Activated T-cell treated with anti-CD3 and anti-CD28 coated beads for 48 hours (primary cell): ENCODE data around the gene AFAP1L2.

Source experiments
- DNase-seq: peaks from one replicate; pipeline ENCODE4 v3.0.0-alpha.2; 2020; ENCODE audit warnings: low read depth

The AFAP1L2 gene

DNA sequence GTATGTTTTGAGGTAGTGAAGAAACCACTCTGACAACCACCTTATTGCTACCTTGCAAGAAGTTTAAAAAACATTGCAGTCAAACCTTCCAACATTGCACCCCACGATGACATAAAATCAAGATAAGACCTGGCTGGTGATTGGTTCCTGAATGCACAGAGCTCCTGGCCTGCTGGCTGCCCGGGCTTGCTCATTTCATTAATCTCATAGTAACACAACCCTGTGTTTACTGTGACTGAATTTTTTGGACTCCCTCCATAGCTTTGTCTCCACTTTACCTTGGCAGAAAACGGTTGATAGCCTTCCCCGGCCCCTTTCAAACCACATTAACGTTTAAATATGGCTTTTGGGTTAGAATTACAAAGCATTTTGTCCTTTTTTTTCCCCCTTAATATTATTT lies 137.8 kb downstream of the AFAP1L2 start:
- no peak for DNase-seq

DNA sequence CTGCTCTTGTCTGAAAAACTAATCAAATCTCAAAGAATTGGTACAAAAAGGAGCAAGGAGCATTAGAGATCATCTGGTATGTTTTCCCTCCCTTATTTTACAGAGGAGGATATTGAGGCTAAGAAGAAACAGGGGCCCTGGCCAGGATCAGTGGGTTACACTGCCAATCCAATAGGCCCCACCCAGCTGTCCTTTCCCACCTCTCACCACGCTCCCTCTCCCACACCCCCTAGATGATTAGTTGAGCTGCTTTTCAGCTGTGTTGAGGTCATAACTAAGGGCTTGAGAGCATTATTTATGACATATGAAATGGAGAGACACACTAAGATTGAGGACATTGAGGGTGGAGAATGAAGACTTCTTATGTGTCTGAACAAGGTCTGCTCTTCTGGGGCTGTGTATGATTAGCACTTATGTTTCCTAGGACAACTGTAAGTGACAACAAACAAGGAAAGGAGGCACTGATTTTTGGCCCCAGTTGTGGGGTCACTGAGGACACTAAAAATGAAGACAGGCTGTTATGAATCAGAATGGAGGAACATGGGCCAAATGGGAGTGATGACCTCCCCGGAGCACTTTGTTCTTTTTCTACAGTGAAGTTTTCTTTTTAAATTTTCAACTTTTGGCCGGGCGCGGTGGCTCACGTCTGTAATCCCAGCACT lies 138.8 kb downstream of the AFAP1L2 start:
- DNase-seq = no peak

DNA sequence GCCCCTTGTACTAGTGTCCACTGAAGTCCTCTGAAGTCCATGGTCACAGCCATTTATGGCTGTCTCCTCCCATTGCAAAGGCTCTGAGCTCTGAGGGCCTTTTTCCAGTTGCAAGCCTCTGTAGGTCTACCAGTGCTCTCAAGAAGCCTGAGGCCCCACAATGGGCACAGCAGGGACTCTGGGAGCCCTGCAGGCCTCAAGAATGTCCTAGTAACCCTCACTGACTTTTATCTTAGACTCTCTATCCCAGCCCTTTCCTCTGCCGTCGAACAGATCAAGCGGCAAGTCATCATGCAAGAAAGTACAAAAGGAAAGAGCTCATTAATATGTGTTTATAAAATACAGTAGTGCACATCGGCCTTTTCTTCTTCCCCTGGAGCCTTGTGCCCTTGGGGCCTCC lies 141.8 kb downstream of the AFAP1L2 start:
- no peak for DNase-seq

DNA sequence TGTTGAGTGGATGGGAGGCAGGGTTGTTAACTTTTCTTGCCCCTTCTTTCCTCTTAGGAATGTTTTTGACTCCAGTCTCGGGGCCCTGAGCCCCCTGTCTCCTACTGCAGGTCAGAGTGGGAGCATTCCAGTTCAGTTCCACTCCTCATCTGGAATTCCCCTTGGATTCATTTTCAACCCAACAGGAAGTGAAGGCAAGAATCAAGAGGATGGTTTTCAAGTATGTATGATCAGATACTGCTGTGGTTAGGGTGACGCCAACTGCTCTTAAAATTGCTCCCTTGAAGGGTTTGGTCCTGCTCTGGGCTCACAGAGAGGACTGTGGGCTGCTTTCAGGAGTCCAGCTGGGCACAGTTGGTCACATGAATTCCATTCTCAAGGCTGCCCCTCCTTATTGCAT lies 143.2 kb downstream of the AFAP1L2 start:
- DNase-seq = no peak

DNA sequence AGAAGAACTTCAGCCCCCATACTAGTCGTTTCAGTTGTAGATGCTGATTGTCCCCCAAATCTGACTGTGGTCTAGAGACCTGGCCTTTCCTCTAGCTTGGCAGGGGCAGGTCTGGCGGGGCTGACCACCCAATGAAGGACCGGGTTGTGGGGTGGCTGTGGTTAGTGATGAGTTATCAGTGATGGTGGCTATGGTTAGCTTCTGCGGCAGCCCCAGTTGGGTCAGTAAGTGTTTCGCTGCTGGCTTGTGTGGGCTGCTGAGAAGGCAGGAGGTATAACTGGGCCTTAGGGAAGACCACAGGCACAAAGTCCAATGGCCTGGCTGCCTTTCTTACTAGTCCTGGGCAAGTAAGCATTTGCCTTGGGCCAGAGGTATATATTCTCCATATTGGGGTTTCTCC lies 143.9 kb downstream of the AFAP1L2 start:
- DNase-seq = no peak

DNA sequence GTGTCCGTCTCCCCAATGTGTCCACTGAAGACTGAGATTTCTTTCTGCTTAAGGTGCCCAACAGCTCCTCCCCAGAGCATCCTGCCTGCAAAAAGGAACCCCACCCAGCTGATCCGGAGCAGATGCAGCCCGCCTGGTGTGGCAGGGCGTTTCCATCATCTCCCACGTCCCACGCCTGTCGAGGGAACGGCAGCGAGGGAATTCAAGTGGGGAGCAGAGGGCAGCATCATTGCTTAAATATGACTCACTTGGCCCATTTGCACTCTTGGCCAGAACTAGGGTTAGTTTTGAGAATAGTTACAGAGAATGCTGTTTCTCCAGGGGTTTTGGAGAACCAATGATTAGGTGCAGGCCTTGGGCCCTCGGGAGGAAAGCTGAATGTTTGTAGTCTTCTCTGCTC lies 144.5 kb downstream of the AFAP1L2 start:
- no peak for DNase-seq

DNA sequence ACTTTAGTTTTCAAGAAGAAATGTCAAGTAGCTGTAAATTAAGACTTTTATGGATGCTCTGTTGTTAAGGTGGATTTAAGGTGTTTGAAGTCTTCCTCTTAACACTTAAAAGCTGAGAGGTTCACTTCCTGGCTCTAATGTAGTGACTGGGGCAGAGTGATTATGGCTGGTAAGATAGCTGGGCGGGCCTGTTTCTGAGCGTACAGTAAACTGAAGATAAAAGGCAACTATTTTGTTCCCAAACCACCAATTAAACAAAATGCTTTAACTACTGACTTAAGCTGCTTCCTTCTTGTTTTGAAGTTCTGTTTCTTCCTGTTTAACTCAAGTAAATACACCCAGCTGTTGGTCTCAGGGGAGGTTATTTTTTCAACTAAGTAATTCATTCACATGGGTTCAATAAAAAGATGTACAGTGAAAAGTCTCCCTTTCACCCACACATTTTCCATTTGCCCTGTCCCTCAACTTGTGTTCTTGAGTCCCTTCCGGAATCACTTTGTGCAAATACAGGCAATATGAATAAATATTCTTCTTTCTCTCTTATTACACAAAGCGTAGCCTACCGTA lies 145.9 kb downstream of the AFAP1L2 start:
- no peak for DNase-seq

DNA sequence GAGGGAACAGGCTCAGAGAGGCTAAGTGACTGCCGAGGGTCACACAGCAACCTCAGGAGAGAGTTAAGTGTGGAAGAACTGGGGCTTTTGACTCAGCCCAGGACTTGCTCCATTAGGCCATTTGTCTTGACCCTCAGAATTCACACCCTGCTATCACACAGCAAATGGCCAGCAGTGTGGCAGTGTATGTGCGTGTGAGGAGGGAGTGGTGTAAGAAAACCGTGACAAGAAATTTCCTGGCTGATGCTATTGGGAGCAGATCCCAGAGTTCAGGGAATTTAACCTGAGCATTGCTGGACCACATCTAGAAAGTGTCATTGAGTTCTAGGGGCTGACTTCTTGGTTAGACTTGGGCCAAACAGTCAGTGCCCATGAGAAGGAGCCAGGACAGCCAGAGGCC lies 146.8 kb downstream of the AFAP1L2 start:
- DNase-seq = no peak

DNA sequence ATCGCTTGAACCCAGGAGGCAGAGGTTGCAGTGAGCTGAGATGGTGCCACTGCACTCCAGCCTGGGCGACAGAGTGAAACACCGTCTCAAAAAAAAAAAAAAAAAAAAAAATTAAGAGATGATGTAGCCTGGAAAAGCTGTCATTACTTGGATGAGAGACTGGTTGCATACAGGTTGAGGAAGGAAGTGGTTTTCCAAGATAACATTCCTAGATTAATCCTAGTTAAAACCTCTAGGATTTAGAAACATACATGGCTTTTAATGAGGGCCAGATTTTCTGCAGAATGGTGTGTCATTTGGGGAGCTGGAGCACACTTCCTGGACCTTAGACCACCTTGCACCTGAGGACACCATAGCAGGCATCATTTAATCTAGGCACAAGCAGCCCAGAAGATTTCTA lies 147.5 kb downstream of the AFAP1L2 start:
- no peak for DNase-seq

DNA sequence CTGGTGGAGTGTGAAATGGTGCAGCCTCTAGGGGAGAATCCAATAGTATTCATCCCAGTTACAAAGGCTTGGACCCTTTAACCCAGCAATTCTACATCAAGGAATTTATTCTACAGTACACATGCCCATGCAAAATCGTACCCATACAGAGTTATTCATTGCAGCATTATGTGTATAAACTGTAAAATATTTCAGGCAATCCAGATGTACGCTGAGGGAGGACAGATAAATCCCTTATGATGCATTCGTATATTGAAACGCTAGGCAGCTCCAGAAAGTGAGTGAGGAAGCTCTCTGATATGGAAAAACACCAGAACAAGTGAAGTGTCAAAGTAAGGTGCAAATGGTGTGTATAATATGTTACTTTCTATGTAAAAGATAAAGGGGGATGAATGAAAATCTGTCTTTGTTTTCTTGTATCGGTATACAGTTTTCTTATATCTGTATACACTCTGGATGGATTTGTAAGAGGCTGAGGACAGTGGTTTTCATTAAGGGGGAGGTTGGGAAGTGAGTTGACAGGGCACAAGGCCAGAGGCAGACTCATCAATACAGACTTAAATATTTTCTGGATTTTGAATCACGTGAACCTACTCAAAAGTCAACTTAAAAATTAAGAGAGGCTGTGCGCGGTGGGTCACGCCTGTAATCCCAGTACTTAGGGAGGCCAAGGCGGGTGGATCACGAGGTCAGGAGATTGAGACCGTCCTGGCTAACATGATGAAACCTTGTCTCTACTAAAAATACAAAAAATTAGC lies 148.1 kb downstream of the AFAP1L2 start:
- no peak for DNase-seq

DNA sequence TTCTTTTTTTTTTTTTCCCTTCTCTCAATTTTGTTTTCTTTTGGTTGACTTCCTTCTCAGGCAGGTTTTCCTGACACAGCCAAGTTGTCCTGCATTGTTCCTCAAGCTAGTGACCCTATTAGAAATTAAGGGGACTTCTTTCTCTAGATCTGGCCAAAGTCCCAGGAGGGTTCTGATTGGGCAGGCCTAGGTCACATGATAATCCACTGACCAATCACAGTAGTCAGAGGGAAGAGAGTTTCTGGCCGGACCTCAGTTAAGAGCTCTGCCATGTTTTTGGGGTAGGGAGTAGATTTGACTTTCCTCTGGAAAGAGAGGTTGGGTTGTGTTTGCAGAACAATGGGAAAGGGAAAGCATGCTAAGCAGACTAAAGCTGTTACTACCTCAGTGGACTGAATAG lies 149.1 kb downstream of the AFAP1L2 start:
- DNase-seq = no peak

DNA sequence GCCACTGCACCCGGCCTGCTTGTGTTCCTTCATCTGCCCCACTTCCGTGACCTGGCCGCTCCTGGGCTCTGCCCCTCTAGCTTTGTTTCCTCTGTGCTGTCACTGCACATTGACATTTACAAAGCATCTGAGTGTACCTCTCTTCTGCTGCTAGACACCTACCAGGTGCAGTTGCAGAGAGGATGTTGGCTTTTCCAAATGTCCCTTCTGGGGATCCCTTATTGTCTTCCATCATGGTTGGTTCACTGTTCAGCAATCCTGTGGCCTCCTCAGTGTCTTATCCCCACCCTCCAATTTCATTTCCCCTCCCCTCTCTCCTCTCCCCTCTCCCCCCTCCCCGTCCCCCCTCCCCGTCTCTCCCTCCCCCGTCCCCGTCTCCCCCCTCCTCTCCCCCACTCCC lies 151.4 kb downstream of the AFAP1L2 start:
- no peak for DNase-seq

DNA sequence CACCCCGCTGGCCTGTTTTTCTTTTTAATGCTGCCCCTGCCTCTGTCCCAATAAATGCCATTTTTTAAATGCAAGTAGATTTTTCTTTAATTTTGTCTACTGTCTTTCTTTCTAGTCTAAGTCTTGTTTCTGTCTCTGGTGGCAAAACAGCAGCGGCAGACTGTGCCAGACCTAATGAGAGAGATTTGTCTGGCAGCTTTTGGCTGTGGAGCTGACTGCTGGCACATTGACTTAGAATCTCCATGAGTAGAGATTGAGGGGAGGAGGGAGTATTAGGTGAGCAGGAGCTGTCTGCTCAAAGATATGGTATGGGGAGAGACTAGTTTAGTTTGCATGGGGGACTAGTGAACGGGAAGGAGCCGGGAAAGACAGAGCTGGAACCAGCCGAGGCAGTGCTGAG lies 152.2 kb downstream of the AFAP1L2 start:
- no peak for DNase-seq

DNA sequence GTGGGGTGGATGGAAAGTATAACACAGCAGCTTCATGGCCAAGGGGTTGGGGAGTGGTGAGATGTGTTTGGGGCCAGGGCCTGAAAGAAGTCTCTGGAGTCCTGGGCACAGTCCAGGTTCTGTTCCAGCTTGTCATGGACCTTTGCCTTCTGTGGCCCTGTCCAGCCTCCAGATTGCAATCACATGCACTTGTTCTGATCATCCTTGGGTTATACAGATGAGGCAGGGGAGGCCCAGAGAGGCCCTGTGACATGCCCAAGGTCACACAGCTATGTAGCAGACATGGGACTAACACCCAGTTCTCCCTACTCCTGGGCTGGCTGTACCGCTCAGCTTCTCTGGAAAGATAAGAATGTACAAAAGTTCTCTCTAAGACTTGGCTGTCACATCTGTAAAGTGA lies 153.6 kb downstream of the AFAP1L2 start:
- no peak for DNase-seq

DNA sequence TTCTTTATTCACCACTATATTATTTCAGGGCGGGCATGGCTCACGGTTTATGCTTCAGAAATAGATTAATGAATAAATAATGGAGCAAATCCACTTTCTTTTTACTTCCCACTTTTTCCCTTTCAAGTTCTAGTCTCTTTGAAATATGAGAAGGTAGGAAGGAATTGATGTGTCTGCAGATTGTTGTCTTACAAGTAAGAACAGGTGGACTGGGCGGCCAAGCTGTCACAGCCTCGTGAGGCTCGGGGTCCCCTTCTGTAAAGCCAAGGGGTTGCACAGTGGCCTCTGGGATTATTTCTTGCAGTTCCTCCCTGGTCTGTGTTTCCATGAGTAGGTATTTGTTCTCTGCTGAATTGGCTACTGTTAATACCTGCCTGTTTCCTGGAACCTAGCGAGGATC lies 154.1 kb downstream of the AFAP1L2 start:
- no peak for DNase-seq

DNA sequence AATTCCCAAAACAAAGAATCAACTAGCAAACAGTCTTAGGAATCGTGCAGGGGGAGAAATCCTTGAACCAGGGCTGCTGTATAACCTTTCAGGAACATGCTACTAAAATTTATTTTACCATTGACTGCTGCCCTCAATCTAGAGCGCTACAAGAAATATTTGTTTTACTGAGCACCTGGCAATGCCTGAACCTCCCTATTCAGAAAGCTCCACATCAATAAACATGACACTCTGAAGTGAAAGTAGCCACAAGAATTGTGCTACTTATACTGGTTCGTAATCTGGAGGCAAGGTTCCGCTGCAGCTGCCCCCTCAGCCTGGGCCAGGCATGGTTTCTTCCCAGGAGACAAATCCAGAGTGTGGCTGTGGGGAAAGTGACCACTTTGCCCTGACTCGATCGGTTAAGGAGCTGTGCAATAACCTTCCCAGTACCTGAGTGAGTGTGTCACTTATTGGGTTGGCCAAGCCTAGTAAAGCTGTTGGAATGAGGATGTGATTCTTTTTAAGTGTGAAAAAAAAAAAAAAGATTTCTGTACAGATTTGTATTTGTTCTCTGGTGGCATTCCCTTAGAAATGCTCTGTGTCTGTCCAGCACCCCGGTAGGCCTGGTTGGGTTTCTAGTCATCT lies 157.5 kb downstream of the AFAP1L2 start:
- no peak for DNase-seq

DNA sequence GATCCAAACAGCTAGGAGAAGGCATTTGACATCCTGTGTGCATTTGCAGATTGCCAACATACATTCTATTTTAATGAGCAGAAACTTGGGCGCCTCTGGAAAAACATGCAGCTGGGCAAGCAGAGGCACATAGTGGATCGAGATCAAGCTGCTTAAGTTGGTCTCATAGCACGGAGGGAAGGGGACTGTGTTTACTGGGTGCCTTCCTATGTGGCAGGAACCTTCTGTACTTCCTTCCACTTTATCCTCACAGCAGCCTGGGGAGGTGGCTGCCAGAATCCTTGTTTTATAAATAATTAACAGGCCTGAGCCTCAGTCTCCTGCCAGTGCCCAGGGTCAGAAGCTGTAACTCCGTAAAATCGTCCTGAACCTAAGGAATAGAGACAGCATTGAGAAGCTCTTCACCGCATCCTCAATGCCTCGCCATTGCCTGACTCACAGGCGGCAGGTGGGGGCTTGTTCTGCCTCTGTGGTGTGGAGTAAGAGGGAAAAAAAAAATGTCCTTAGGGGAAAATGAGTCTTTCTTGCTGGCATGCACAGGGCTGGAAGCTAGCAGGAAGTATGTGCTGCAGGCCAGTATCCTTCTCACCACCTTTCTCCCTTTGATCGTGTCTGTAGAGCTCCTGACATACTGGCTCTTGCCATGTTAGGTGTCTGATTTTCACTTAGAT lies 159.0 kb downstream of the AFAP1L2 start:
- DNase-seq = no peak
